Upper lobe of right lung (tissue), 1 donor: Measurements from ENCODE around the gene IFI44L. TPM values are rescaled to one million over a fixed set of nuclear protein-coding genes. Genes with fewer than 3 reads are reported as not detected.

ENCODE experiments used
- ATAC-seq: fragments of 200-7000 bp; cut with Tn5 transposase; one replicate; pipeline ENCODE4 v1.9.1; 2020; ENCODE audit warnings: mild to moderate bottlenecking, moderate library complexity
- DNase-seq: peaks from one replicate; pipeline ENCODE4 v3.0.0-alpha.2; 2020
- H3K27ac ChIP-seq: fragments of 200-600 bp; one replicate; pipeline ENCODE4 v1.8.0; 2022
- H3K27me3 ChIP-seq: fragments of 200-600 bp; one replicate; pipeline ENCODE4 v1.8.0; 2022; ENCODE audit warnings: mild to moderate bottlenecking
- H3K36me3 ChIP-seq: fragments of 200-600 bp; one replicate; pipeline ENCODE4 v1.8.0; 2022
- H3K4me1 ChIP-seq: fragments of 200-600 bp; one replicate; pipeline ENCODE4 v1.8.0; 2022
- H3K4me3 ChIP-seq: fragments of 200-600 bp; one replicate; pipeline ENCODE4 v1.8.0; 2022; ENCODE audit warnings: mild to moderate bottlenecking
- H3K9me3 ChIP-seq: fragments of 200-600 bp; one replicate; pipeline ENCODE4 v1.8.0; 2022
- intact Hi-C: fragments of 100-400 bp; cut with DNase I; formaldehyde crosslinking; loops from one replicate; pipeline ENCODE4 v1.11.0; 2022
- long read RNA-seq: library from polyadenylated mRNA; unstranded; transcript quantifications from one replicate; pipeline ENCODE4 v2.0.0, GENCODE V29; 2021
- total RNA-seq: library from RNA; stranded (reverse); fragmentation: NEBNext Ultra II Directional; extraction: Animal tissue kit (Norgen Biotek cat#: 25700); gene quantifications from one replicate; pipeline ENCODE4 v1.2.1, GENCODE V29; 2021
- TF ChIP-seq, protein P1 (sequence below): fragments of 200-600 bp; IDR thresholded peaks from one replicate; pipeline ENCODE4 v1.8.0; 2022; ENCODE audit warnings: antibody characterized with exemption
- donor health status: DM: no; HTN: yes; CAD: no; lungs with severe emphysema.

IFI44L gene
- total RNA-seq = 30.0 TPM
- long read RNA-seq, full-length matches to known transcripts = 1 of 16 reads
- long read RNA-seq, partial matches to known transcripts = 0 of 16 reads
- long read RNA-seq, other reads (novel, unspliced or antisense) = 15 of 16 reads

DNA sequence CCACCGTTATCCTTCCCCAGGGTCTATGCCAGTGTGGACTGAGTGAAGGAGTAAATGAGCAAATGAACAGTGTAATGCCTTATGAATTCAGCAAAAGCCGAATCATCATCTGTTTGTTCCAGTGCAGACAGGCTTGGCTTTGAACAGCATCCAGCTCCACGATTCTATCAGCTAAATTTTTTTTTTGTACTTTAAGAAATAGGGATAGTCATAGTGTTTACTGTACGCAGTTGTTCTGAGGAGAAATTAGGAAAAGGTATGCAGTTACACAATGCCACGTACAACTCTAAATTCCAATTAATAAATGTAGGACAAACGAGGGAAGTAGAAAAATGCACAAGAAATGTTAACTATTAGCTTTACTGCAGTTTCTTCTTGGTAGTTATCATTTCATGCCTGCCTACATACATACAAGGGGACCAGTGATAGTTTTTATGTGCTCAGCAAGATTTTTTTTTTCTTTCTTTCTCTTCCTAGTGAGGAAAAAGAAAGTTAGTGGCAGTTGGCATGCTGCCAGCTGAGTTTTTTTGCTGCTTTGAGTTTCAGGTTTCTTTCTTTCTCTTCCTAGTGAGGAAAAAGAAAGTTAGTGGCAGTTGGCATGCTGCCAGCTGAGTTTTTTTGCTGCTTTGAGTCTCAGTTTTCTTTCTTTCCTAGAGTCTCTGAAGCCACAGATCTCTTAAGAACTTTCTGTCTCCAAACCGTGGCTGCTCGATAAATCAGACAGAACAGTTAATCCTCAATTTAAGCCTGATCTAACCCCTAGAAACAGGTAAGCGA is at the start of gene IFI44L:
TSS of gene IFI44L (plus strand) at position 646 of the 777 bp plus-strand sequence. CDS start 7,468 bp downstream, outside the sequence.
- no peaks in the 10 kb centered on the region for H3K27me3 ChIP-seq
- no peaks in the 10 kb centered on the region for H3K9me3 ChIP-seq
- TF ChIP-seq, protein P1, sequence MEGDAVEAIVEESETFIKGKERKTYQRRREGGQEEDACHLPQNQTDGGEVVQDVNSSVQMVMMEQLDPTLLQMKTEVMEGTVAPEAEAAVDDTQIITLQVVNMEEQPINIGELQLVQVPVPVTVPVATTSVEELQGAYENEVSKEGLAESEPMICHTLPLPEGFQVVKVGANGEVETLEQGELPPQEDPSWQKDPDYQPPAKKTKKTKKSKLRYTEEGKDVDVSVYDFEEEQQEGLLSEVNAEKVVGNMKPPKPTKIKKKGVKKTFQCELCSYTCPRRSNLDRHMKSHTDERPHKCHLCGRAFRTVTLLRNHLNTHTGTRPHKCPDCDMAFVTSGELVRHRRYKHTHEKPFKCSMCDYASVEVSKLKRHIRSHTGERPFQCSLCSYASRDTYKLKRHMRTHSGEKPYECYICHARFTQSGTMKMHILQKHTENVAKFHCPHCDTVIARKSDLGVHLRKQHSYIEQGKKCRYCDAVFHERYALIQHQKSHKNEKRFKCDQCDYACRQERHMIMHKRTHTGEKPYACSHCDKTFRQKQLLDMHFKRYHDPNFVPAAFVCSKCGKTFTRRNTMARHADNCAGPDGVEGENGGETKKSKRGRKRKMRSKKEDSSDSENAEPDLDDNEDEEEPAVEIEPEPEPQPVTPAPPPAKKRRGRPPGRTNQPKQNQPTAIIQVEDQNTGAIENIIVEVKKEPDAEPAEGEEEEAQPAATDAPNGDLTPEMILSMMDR = no peak
- no peaks in the 10 kb centered on the region for H3K36me3 ChIP-seq
- DNase-seq (no peak), ATAC-seq (peak; percentile 12)
- H3K4me1 ChIP-seq = peaks cover 9% of the 10 kb centered on the region
- intact Hi-C loops = loop anchor here (10.0 kb wide), 1 partner anchor 55 kb away; no protein-coding TSS in a partner anchor
- peak within 1 kb of the TSS; percentile 43 for H3K4me3 ChIP-seq
- peak within 1 kb of the TSS; percentile 81 for H3K27ac ChIP-seq

DNA sequence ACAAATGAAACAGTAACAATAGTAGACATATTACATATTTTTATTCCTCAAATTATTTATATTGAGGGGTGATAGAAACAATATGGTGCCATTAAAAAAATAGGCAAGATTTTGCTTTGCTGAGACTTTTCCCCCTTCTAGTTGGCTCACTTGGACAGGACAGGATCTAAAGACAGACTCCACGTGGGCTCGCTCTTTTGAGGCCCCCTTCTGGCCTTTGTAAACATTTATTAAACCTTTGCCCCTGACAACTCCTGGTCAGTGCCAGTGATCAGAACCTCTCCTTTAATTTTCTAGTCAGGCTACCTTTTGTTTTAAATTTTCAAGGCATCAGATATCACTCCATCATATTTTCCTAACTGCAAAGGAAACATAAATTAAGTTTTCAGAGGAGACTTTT is 49.7 kb upstream of the IFI44L start:
- H3K4me3 ChIP-seq = no peak overlapping the region
- no peak overlapping the region for H3K27ac ChIP-seq
- H3K27me3 ChIP-seq = no peaks in the 10 kb centered on the region
- ATAC-seq = no peak
- no peaks in the 10 kb centered on the region for H3K4me1 ChIP-seq
- no peaks in the 10 kb centered on the region for H3K36me3 ChIP-seq
- intact Hi-C loops = no loop called here
- H3K9me3 ChIP-seq = no peaks in the 10 kb centered on the region
- DNase-seq = no peak
- TF ChIP-seq, protein P1 = no peak

DNA sequence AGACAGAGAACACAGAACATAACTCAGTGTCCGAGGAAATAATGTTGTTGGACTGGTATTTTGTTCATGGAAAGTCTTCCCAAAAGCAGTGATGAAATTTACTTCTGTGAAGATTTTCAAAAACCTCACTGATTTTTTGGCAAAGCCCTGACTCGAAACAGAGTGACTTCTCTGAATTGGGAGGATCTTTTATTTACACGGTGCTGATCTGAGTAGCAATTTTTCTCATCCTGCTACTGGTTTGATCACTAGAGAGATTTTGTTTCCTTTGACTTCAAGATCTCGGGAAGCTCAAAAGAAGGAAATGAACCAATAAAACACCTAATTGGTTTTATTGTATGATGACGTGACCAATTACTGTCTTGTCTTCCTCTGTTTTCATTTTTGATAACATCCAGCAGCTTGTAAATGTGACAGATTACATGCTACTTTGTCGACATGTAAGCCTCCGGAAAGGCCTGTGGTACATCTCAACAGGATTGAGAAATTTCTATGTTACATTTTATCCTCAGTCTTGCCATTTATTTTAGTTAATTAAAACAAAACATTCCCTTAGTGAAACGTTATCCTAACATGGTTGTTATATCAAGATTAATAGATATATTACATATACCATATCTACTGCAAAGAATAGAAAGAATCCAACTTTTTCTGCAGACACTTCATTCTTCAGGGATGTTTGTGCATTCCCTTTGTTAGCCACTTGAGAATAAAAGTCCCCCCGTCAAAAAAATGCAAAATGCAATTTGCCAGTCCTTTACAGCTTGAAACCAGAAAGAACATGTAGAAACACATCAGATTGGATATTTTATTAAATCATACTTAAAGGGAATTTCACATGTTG is 42.8 kb upstream of the IFI44L start:
- H3K9me3 ChIP-seq = no peaks in the 10 kb centered on the region
- no peaks in the 10 kb centered on the region for H3K4me1 ChIP-seq
- ATAC-seq = no peak
- H3K36me3 ChIP-seq = no peaks in the 10 kb centered on the region
- DNase-seq = no peak
- no peaks in the 10 kb centered on the region for H3K27me3 ChIP-seq
- H3K27ac ChIP-seq = no peak overlapping the region
- TF ChIP-seq, protein P1 = no peak
- intact Hi-C loops = no loop called here
- H3K4me3 ChIP-seq = no peak overlapping the region

DNA sequence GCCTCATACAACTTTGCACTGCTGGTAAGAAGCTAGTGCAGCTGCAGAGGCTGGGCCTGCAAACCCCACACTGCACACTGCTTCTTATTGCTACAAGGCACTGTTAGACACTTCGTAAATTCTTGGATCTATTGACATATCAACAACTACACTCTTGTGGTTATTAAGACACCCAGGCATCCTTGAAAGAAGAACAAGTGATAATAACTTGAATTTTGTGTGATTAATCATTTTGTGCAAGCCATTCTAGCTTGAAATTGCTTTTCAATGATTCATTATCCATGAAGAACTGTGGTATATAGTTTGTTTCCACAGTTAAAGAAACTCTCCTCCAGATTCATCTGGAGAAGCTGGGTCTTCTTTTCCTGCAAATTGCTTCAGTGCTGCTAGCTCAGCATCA is 33.7 kb upstream of the IFI44L start:
- no peak for DNase-seq
- no peak for ATAC-seq
- TF ChIP-seq, protein P1 = no peak
- no peak overlapping the region for H3K4me3 ChIP-seq
- H3K4me1 ChIP-seq = no peaks in the 10 kb centered on the region
- no peak overlapping the region for H3K27ac ChIP-seq
- no peaks in the 10 kb centered on the region for H3K36me3 ChIP-seq
- H3K27me3 ChIP-seq = no peaks in the 10 kb centered on the region
- intact Hi-C loops = no loop called here
- no peaks in the 10 kb centered on the region for H3K9me3 ChIP-seq

DNA sequence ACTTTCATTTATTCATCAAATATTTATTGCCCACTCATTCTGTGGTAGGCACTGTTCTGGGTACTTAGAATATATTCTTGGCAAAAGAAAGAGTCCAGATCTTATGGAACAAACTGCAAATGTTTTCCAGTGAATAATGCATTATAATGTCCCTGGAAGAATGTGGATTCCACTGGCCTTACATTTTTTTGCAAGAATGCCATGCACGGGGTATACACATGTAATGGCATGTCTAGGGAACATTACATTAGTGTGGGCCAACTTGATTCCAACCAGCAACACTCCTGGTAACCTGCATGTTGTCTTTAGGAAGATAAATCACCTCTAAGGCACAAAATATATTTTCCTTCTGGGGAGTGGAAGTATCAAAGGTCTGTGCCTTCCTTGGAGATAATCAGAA is 33.0 kb upstream of the IFI44L start:
- TF ChIP-seq, protein P1 = no peak
- intact Hi-C loops = no loop called here
- no peaks in the 10 kb centered on the region for H3K36me3 ChIP-seq
- ATAC-seq (no peak), DNase-seq (no peak)
- H3K27me3 ChIP-seq = no peaks in the 10 kb centered on the region
- H3K27ac ChIP-seq = no peak overlapping the region
- no peak overlapping the region for H3K4me3 ChIP-seq
- H3K9me3 ChIP-seq = no peaks in the 10 kb centered on the region
- H3K4me1 ChIP-seq = no peaks in the 10 kb centered on the region
